Measurements from ENCODE around the gene PDK1. TPM values are rescaled to one million over a fixed set of nuclear protein-coding genes. Genes with fewer than 3 reads are reported as not detected.

The PDK1 gene
- total RNA-seq, 1 experiment from 2014 or later: 18.5 TPM

GRCh38 chr2:172554352-172555271 is 1.3 kb upstream of the PDK1 start:
- no peaks in the 10 kb centered on the region for H3K9me2 ChIP-seq (ENCODE audit: insufficient read depth)
- H2AFZ ChIP-seq: peak overlapping the region; percentile 89
- DNase-seq: no peak
- peaks cover 26% of the 10 kb centered on the region; the same call in 1 of the 2 replicates for H3F3A ChIP-seq (ENCODE audit: insufficient read depth, low read depth)
- no TSS peak for BruUV-seq (replicated peaks)
- intact Hi-C loops (cut with micrococcal nuclease; ENCODE audit: unreplicated experiment): loop anchor here (2.0 to 5.0 kb wide), 7 partner anchors 72 to 867 kb away; partner anchors contain the start of gene DYNC1I2
- peaks cover 32% of the 10 kb centered on the region for H3K79me2 ChIP-seq (ENCODE audit: low read depth)
- CTCF ChIA-PET: interaction anchor here (0.5 to 0.7 kb wide), 2 partner anchors 14 to 851 kb away, joined by 3 to 5 read pairs; no protein-coding TSS in a partner anchor
- TF ChIP-seq CTCF (conservative IDR thresholded peaks at IDR 0.05) (no peak), EZH2 (IDR thresholded peaks at IDR 0.05; ENCODE audit: low read depth) (no peak)
- no peaks in the 10 kb centered on the region for H4K20me1 ChIP-seq (ENCODE audit: insufficient read depth)
- peaks cover 61% of the 10 kb centered on the region for H3K4me1 ChIP-seq (replicated peaks; ENCODE audit: insufficient read depth)
- H3K27ac ChIP-seq: no peak overlapping the region
- no peaks in the 10 kb centered on the region for H3K36me3 ChIP-seq (ENCODE audit: low read depth)
- peak overlapping the region; percentile 75; the same call in 1 of the 2 replicates for H3K4me3 ChIP-seq
- H3K27me3 ChIP-seq (ENCODE audit: insufficient read depth, low read depth): no peaks in the 10 kb centered on the region
- POLR2A ChIA-PET (ENCODE audit: unreplicated experiment): interaction anchor here (0.6 to 0.8 kb wide), 2 partner anchors 43 to 302 kb away, joined by 4 to 6 read pairs; no protein-coding TSS in a partner anchor
- no peaks in the 10 kb centered on the region for H3K9me3 ChIP-seq (ENCODE audit: insufficient read depth, low read depth)
- peak overlapping the region; percentile 82 for H3K4me2 ChIP-seq

- H3K4me2 ChIP-seq: peak overlapping the region; percentile 82
- H3K4me1 ChIP-seq (replicated peaks; ENCODE audit: insufficient read depth): peaks cover 61% of the 10 kb centered on the region
- no peaks in the 10 kb centered on the region for H4K20me1 ChIP-seq (ENCODE audit: insufficient read depth)
- CTCF ChIA-PET: interaction anchor here (0.7 kb wide), 1 partner anchor 851 kb away, joined by 3 read pairs; no protein-coding TSS in a partner anchor
- BruUV-seq (replicated peaks): TSS peak; percentile 81
- H2AFZ ChIP-seq: peak overlapping the region; percentile 89
- H3K36me3 ChIP-seq (ENCODE audit: low read depth): no peaks in the 10 kb centered on the region
- no peaks in the 10 kb centered on the region for H3K9me3 ChIP-seq (ENCODE audit: insufficient read depth, low read depth)
- H3K27ac ChIP-seq: peak overlapping the region; percentile 32
- H3K27me3 ChIP-seq (ENCODE audit: insufficient read depth, low read depth): no peaks in the 10 kb centered on the region
- intact Hi-C loops (cut with micrococcal nuclease; ENCODE audit: unreplicated experiment): loop anchor here (2.0 to 5.0 kb wide), 7 partner anchors 73 to 868 kb away; partner anchors contain the start of gene DYNC1I2
- no peak for DNase-seq
- peak overlapping the region; percentile 75 for H3K4me3 ChIP-seq
- no peak for TF ChIP-seq EZH2 (IDR thresholded peaks at IDR 0.05; ENCODE audit: low read depth)
- TF ChIP-seq CTCF (conservative IDR thresholded peaks at IDR 0.05): no peak
- H3K9me2 ChIP-seq (ENCODE audit: insufficient read depth): no peaks in the 10 kb centered on the region
- peaks cover 26% of the 10 kb centered on the region; the same call in 1 of the 2 replicates for H3F3A ChIP-seq (ENCODE audit: insufficient read depth, low read depth)
- H3K79me2 ChIP-seq (ENCODE audit: low read depth): peaks cover 35% of the 10 kb centered on the region
- POLR2A ChIA-PET (ENCODE audit: unreplicated experiment): interaction anchor here (0.6 to 0.8 kb wide), 2 partner anchors 43 to 302 kb away, joined by 4 to 6 read pairs; no protein-coding TSS in a partner anchor
Observed at GRCh38 chr2:172555272-172555521, 693 bp upstream of the PDK1 start.

- Histone ChIP-seq H3K4me3 (peak overlapping the region; percentile 75), H2AFZ (peak overlapping the region; percentile 89), H3K4me2 (peak overlapping the region; percentile 82), H3K27me3 (ENCODE audit: insufficient read depth, low read depth) (no peaks in the 10 kb centered on the region), H3K4me1 (replicated peaks; ENCODE audit: insufficient read depth) (peaks cover 50% of the 10 kb centered on the region), H3F3A (ENCODE audit: insufficient read depth, low read depth) (peaks cover 26% of the 10 kb centered on the region; the same call in 1 of the 2 replicates), H3K79me2 (ENCODE audit: low read depth) (peaks cover 46% of the 10 kb centered on the region), H3K27ac (peak overlapping the region; percentile 65), H4K20me1 (ENCODE audit: insufficient read depth) (no peaks in the 10 kb centered on the region), H3K36me3 (ENCODE audit: low read depth) (0 out of 2 replicates have a peak, but pooled peaks cover 6% of the 10 kb centered on the region), H3K9me2 (ENCODE audit: insufficient read depth) (no peaks in the 10 kb centered on the region), H3K9me3 (ENCODE audit: insufficient read depth, low read depth) (no peaks in the 10 kb centered on the region)
- TF ChIP-seq CTCF (conservative IDR thresholded peaks at IDR 0.05) (no peak), EZH2 (IDR thresholded peaks at IDR 0.05; ENCODE audit: low read depth) (no peak)
- POLR2A ChIA-PET (ENCODE audit: unreplicated experiment): interaction anchor here (0.7 kb wide), 1 partner anchor 865 kb away, joined by 4 read pairs; no protein-coding TSS in a partner anchor
- intact Hi-C loops (cut with micrococcal nuclease; ENCODE audit: unreplicated experiment): loop anchor here (1.0 to 5.0 kb wide), 9 partner anchors 74 to 869 kb away; partner anchors contain the start of gene DYNC1I2
- peak; percentile 76 to 84 for DNase-seq
- no TSS peak for BruUV-seq (replicated peaks)
- CTCF ChIA-PET: interaction anchor here (0.5 to 0.7 kb wide), 3 partner anchors 71 to 376 kb away, joined by 3 to 6 read pairs (median 3); no protein-coding TSS in a partner anchor
Observed at GRCh38 chr2:172556284-172557033, 569 bp downstream of the PDK1 start.
